Keratinocyte (primary cell): ENCODE measurements around the gene HLTF. TPM values are rescaled to one million over a fixed set of nuclear protein-coding genes. Genes with fewer than 3 reads are reported as not detected.

ENCODE experiments used
- DNase-seq: peaks from one replicate; pipeline ENCODE4 v3.0.0-alpha.2; 2011; ENCODE audit warnings: low read depth, missing footprints, low spot score
- FAIRE-seq: peaks from 2 replicates; lab custom pipeline; 2011; peaks lifted over from hg19 to GRCh38; lab: Jason Lieb, UNC
- H2AFZ ChIP-seq: 2 replicates; pipeline ENCODE4 v1.6.0; 2012; ENCODE audit warnings: low read length, control low read depth, inconsistent platforms; ENCODE audit not compliant: control insufficient read depth
- H3K27ac ChIP-seq: 2 replicates; pipeline ENCODE4 v1.5.1; 2011; ENCODE audit warnings: low read length; ENCODE audit not compliant: control insufficient read depth, insufficient read depth
- H3K27me3 ChIP-seq: 3 replicates; pipeline ENCODE4 v1.6.0; 2011; ENCODE audit warnings: low read length; ENCODE audit not compliant: control insufficient read depth, insufficient read depth; ENCODE audit errors: extremely low read depth
- H3K36me3 ChIP-seq, 2 experiments: 2 replicates in 1 of 2; 3 replicates in 1 of 2; pipeline ENCODE4 v1.5.1; 2011; ENCODE audit warnings: low read length in 2 of 2, mild to moderate bottlenecking in 1 of 2; ENCODE audit not compliant: control insufficient read depth in 2 of 2, insufficient read depth in 2 of 2; ENCODE audit errors: extremely low read depth in 1 of 2
- H3K4me1 ChIP-seq: 3 replicates; pipeline ENCODE4 v1.5.1; 2011; ENCODE audit warnings: low read length; ENCODE audit not compliant: control insufficient read depth, insufficient read depth; ENCODE audit errors: extremely low read depth
- H3K4me2 ChIP-seq: 3 replicates; pipeline ENCODE4 v1.6.0; 2011; ENCODE audit warnings: low read depth, low read length; ENCODE audit not compliant: control insufficient read depth, insufficient read depth; ENCODE audit errors: extremely low read depth
- H3K4me3 ChIP-seq, 3 experiments: fragments of 200-600 bp in 1 of 3; sonication (generic) in 1 of 3; 2 replicates in 2 of 3; 3 replicates in 1 of 3; pipeline ENCODE4 v1.5.1; 2011 to 2016; ENCODE audit warnings: low read length in 3 of 3, mild to moderate bottlenecking in 3 of 3, control low read depth in 2 of 3, inconsistent platforms in 1 of 3, low read depth in 1 of 3, mixed read lengths in 1 of 3, mixed run types in 1 of 3, moderate library complexity in 1 of 3; ENCODE audit not compliant: control insufficient read depth in 2 of 3, insufficient read depth in 2 of 3; ENCODE audit errors: extremely low read depth in 1 of 3
- H3K79me2 ChIP-seq: 2 replicates; pipeline ENCODE4 v1.6.0; 2012; ENCODE audit warnings: low read length; ENCODE audit not compliant: control insufficient read depth, insufficient read depth
- H3K9ac ChIP-seq: 3 replicates; pipeline ENCODE4 v1.6.0; 2011; ENCODE audit warnings: low read length; ENCODE audit not compliant: control insufficient read depth, insufficient read depth; ENCODE audit errors: extremely low read depth
- H3K9me1 ChIP-seq: 3 replicates; pipeline ENCODE4 v1.6.0; 2011; ENCODE audit warnings: low read length; ENCODE audit not compliant: control insufficient read depth, insufficient read depth; ENCODE audit errors: extremely low read depth
- H3K9me3 ChIP-seq: 2 replicates; pipeline ENCODE4 v1.5.1; 2012; ENCODE audit warnings: low read depth, low read length; ENCODE audit not compliant: control insufficient read depth
- H4K20me1 ChIP-seq: 3 replicates; pipeline ENCODE4 v1.6.0; 2011; ENCODE audit warnings: low read length; ENCODE audit not compliant: control insufficient read depth, insufficient read depth; ENCODE audit errors: extremely low read depth
- EZH2 ChIP-seq: IDR thresholded peaks from one replicate; pipeline ENCODE4 v1.6.1; 2012; ENCODE audit warnings: inconsistent platforms, mild to moderate bottlenecking, low read length, moderate library complexity
- dilution Hi-C: fragments of 300-500 bp; cut with MboI; formaldehyde crosslinking; loops from one replicate; pipeline ENCODE4 v1.7.0; 2020; ENCODE audit warnings: low sequenced_read_pairs; ENCODE audit not compliant: extremely low pct_ligation_motif_present
- polyA plus RNA-seq, 5 experiments: library from polyadenylated mRNA; depleted of rRNA in 3 of 5; stranded (reverse) in 3 of 5; stranded (forward) in 1 of 5; unstranded in 1 of 5; fragments of >200 nt; gene quantifications; 1 replicate in 1 of 5; 2 replicates in 3 of 5; 3 replicates in 1 of 5; pipeline versions ENCODE4 v1.2.1 to v1.2.3, GENCODE V29; 2011 to 2012; ENCODE audit warnings: missing spikeins in 2 of 5, low read depth in 1 of 5, low replicate concordance in 1 of 5
- TF ChIP-seq, protein P1 (sequence below), 3 experiments: IDR thresholded peaks in 1 of 3; conservative IDR thresholded peaks in 1 of 3; optimal IDR thresholded peaks in 1 of 3; 2 replicates in 2 of 3; 3 replicates in 1 of 3; pipeline versions ENCODE3 to v1.5.1; 2011; ENCODE audit warnings: low read length in 3 of 3, mild to moderate bottlenecking in 3 of 3, moderate library complexity in 2 of 3, control low read depth in 1 of 3, inconsistent platforms in 1 of 3; ENCODE audit not compliant: insufficient read depth in 2 of 3; ENCODE audit errors: extremely low read depth in 1 of 3

The HLTF gene
- polyA plus RNA-seq, 1 donor (not counting 4 experiments of a cell fraction or from before 2014, with no cell fraction given): 9.1 TPM

DNA sequence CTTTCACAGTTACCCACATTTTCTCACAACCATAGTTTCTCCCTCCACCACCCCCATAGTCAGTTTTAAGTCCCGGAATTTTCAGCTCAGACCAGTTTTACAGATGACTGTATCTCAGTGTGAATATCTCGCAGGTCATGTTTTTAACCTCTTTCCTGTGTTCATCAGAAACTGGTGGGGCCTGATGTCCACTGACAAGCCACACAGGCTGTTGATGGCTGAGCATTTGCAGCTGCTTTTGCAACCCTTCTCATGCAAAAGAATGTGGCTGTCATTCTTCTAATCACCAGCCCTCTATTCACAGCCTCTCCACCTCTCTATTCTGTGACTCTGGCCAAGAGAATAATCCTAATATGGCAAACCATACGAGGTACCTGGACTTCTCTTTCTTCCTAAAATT, 86.5 kb downstream of the HLTF start:
- no peaks in the 10 kb centered on the region for H3K9me1 ChIP-seq
- no peaks in the 10 kb centered on the region for H3K79me2 ChIP-seq
- H3K27me3 ChIP-seq: no peaks in the 10 kb centered on the region
- no peaks in the 10 kb centered on the region for H3K9me3 ChIP-seq
- TF ChIP-seq, protein P1, sequence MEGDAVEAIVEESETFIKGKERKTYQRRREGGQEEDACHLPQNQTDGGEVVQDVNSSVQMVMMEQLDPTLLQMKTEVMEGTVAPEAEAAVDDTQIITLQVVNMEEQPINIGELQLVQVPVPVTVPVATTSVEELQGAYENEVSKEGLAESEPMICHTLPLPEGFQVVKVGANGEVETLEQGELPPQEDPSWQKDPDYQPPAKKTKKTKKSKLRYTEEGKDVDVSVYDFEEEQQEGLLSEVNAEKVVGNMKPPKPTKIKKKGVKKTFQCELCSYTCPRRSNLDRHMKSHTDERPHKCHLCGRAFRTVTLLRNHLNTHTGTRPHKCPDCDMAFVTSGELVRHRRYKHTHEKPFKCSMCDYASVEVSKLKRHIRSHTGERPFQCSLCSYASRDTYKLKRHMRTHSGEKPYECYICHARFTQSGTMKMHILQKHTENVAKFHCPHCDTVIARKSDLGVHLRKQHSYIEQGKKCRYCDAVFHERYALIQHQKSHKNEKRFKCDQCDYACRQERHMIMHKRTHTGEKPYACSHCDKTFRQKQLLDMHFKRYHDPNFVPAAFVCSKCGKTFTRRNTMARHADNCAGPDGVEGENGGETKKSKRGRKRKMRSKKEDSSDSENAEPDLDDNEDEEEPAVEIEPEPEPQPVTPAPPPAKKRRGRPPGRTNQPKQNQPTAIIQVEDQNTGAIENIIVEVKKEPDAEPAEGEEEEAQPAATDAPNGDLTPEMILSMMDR (optimal IDR thresholded peaks at IDR 0.05 in 1 of 3, IDR thresholded peaks at IDR 0.05 in 1 of 3, conservative IDR thresholded peaks at IDR 0.05 in 1 of 3; ENCODE audit: extremely low read depth in 1 of 3, insufficient read depth in 2 of 3, low read length in 3 of 3): no peak
- no peak for TF ChIP-seq EZH2
- H2AFZ ChIP-seq: no peak overlapping the region
- H3K4me2 ChIP-seq: no peak overlapping the region
- no peak overlapping the region for H3K9ac ChIP-seq
- H3K27ac ChIP-seq: no peak overlapping the region
- FAIRE-seq: no peak
- DNase-seq: no peak
- H3K36me3 ChIP-seq: peaks cover 0 to 12% of the 10 kb centered on the region in 2 experiments
- H3K4me3 ChIP-seq: no peak overlapping the region
- dilution Hi-C loops: no loop called here
- H3K4me1 ChIP-seq: no peaks in the 10 kb centered on the region
- H4K20me1 ChIP-seq: no peaks in the 10 kb centered on the region

DNA sequence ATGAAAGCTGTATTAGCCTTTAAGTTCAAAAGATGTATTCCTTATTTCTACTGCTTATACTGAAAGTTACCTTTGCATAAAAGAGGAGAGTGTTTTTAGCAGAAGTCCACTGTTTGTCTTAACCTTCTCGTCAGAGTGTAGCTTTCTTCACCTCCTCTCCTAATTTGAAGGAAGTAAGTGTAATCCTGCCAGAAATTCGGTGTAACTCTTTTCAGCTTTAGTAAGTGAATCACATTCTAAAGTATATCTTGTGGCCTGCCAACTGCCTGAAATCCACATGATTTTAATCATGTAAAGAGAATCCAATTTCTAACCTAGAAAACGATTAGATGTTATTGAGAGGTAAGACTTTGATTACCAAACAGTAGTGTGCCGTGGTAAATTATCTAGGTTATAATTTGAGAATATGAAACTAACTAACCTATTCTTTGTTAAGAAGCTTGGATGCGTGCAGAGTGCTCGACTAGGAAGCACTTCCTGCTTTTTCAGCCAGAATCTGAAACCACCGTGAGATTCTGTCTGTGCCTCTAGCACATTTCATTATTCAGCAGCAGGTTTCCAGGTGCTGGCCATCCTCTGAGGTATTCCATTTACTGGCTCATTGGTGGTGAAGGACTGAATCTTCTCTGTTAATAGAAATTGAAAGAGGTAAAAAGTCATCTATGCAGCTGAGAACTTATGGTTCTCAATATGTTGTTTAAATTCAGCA, 87.5 kb downstream of the HLTF start:
- Histone ChIP-seq H3K27ac (peak overlapping the region; percentile 23), H3K9ac (no peak overlapping the region), H3K4me2 (peak overlapping the region; percentile 43), H3K36me3 (peaks cover 0 to 13% of the 10 kb centered on the region in 2 experiments), H4K20me1 (no peaks in the 10 kb centered on the region), H3K4me1 (no peaks in the 10 kb centered on the region), H3K9me3 (no peaks in the 10 kb centered on the region), H2AFZ (peak overlapping the region; percentile 87), H3K79me2 (no peaks in the 10 kb centered on the region), H3K9me1 (no peaks in the 10 kb centered on the region), H3K4me3 (no peak overlapping the region), H3K27me3 (no peaks in the 10 kb centered on the region)
- DNase-seq: no peak
- TF ChIP-seq, protein P1 (optimal IDR thresholded peaks at IDR 0.05 in 1 of 3, IDR thresholded peaks at IDR 0.05 in 1 of 3, conservative IDR thresholded peaks at IDR 0.05 in 1 of 3; ENCODE audit: extremely low read depth in 1 of 3, insufficient read depth in 2 of 3, low read length in 3 of 3): no peak
- TF ChIP-seq EZH2: no peak
- dilution Hi-C loops: no loop called here
- peak; percentile 13 for FAIRE-seq
